Kidney (tissue), 14 donors: ENCODE measurements around the gene SNX15. TPM values are rescaled to one million over a fixed set of nuclear protein-coding genes. Genes with fewer than 3 reads are reported as not detected.
A peak's percentile ranks its signal among the peaks of the same experiment; 100 is the strongest.

Source experiments
- DNase-seq, 5 donors: peaks; one replicate each; pipeline ENCODE4 v3.0.0-alpha.2; 2013 to 2020
- FAIRE-seq: peaks from 2 replicates; lab custom pipeline; 2012; peaks lifted over from hg19 to GRCh38; lab: Jason Lieb, UNC
- H3K27ac ChIP-seq, 2 donors: one replicate each; pipeline ENCODE4 v1.7.0; 2013; ENCODE audit warnings: low read depth in 2 of 2, low read length in 2 of 2, inconsistent platforms in 1 of 2
- H3K27me3 ChIP-seq: one replicate; pipeline ENCODE4 v1.7.1; 2013; ENCODE audit warnings: low read length, inconsistent platforms; ENCODE audit not compliant: control insufficient read depth, insufficient read depth
- H3K36me3 ChIP-seq, 3 donors: one replicate each; pipeline versions ENCODE4 v1.7.0 to v1.7.1; 2013; ENCODE audit warnings: low read length in 3 of 3, control low read depth in 1 of 3, inconsistent platforms in 1 of 3; ENCODE audit not compliant: insufficient read depth in 3 of 3, control insufficient read depth in 2 of 3
- H3K4me1 ChIP-seq, 3 donors: one replicate each; pipeline versions ENCODE4 v1.7.0 to v1.7.1; 2013; ENCODE audit warnings: low read length in 3 of 3, inconsistent platforms in 1 of 3, low read depth in 1 of 3; ENCODE audit not compliant: control insufficient read depth in 2 of 3, insufficient read depth in 2 of 3
- H3K4me3 ChIP-seq, 3 donors: one replicate each; pipeline versions ENCODE4 v1.7.0 to v1.8.1; 2013; ENCODE audit warnings: low read length in 3 of 3, control low read depth in 1 of 3, inconsistent platforms in 1 of 3
- H3K9ac ChIP-seq, 3 donors: one replicate each; pipeline versions ENCODE4 v1.7.0 to v1.7.1; 2013; ENCODE audit warnings: low read length in 3 of 3, control low read depth in 1 of 3, inconsistent platforms in 1 of 3
- H3K9me3 ChIP-seq, 3 donors: one replicate each; pipeline versions ENCODE4 v1.7.0 to v1.7.1; 2013; ENCODE audit warnings: low read length in 3 of 3, control low read depth in 1 of 3, inconsistent platforms in 1 of 3; ENCODE audit not compliant: control insufficient read depth in 2 of 3, insufficient read depth in 1 of 3
- intact Hi-C: fragments of 100-400 bp; cut with DNase I; formaldehyde crosslinking; loops from one replicate; pipeline ENCODE4 v1.11.1; 2022
- polyA plus RNA-seq: library from polyadenylated mRNA; stranded (reverse); fragments of 350-450 nt; fragmentation: Illumina TruSeq; extraction: RNeasy Lipid Tissue Mini Kit (QIAGEN cat#74804); gene quantifications from one replicate; pipeline ENCODE4 v1.2.3, GENCODE V29; 2014; ENCODE audit warnings: low read depth, low replicate concordance; ENCODE audit not compliant: insufficient read depth
- total RNA-seq: library from RNA; stranded (reverse); fragmentation: NEBNext Ultra II Directional; extraction: Animal tissue kit (Norgen Biotek cat#: 25700); gene quantifications from one replicate; pipeline ENCODE4 v1.2.1, GENCODE V29; 2021
- TF ChIP-seq, protein P1 (sequence below): IDR thresholded peaks from 3 replicates; pipeline ENCODE4 v1.5.1; 2012; ENCODE audit warnings: mild to moderate bottlenecking, moderate library complexity, borderline replicate concordance; ENCODE audit not compliant: insufficient read depth; ENCODE audit errors: extremely low read depth
- donor health status: control.
- donor health status: control.
- donor health status: control.
- donor health status: control.
- donor health status: control.
- donor health status: DM: yes; HTN: yes; CAD: no.
- donor health status: Normal renal cell carcinoma (clear cell type).

The SNX15 gene
- total and polyA plus RNA-seq, 2 donors from 2014 or later: 27.7 to 29.6 TPM

DNA sequence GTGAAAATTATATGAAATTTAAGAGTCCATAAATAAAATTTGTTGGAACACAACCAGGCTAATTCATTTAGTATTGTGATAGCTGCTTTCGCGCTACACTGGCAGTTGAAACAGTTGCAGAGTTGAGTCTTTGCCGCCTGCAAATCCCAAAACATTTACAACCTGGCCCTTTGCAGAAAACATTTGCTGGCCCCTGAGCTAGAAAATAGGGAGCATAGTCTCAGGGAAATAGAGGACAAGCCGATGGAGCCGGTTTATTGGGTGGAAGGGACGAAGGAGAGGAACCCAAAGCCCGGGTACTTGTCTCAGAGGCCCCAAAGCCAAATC is 13.2 kb downstream of the SNX15 start:
- Histone ChIP-seq H3K27ac (peak overlapping the region; percentile 71 to 93), H3K36me3 (peaks cover 0 to 13% (median 5%) of the 10 kb centered on the region in 3 donors)
- no peak for FAIRE-seq

DNA sequence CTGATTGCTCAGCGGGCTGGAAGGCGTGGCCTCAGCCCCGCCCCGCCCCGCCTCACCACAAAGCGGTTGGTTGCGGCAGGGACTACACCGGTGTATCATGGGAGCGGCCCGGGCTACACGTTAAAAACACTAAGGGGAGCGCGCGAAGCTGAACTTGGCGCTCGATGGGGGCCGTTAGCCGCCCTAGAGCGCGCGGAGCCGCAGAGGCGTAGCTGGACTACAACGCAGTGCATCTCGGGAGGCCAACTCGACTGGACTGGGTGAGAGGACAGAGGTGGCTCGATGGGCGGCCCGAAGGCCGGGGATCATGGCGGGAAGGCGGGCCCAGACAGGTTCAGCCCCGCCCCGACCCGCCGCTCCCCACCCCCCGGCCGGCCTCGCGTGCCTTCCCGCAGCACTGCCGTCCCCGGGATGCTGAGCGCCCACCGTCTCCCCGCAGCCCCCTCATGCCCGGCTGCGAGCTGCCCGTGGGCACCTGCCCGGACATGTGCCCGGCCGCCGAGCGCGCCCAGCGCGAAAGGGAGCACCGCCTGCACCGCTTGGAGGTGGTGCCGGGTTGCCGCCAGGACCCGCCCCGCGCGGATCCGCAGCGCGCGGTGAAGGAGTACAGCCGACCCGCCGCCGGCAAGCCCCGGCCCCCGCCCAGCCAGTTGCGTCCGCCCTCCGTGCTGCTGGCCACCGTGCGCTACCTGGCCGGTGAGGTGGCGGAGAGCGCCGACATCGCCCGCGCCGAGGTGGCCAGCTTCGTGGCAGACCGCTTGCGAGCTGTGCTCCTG is 13.8 kb downstream of the SNX15 start, which contains the start of gene SAC3D1:
Gene SAC3D1, plus strand, starts transcription at position 364 of the 776 bp plus-strand sequence. Its CDS starts 83 bp downstream, at position 447.
- peaks cover 0 to 3% (median 0%) of the 10 kb centered on the region in 3 donors for H3K4me1 ChIP-seq
- H3K27ac ChIP-seq: peak within 1 kb of the TSS; percentile 71 to 93
- TF ChIP-seq, protein P1, sequence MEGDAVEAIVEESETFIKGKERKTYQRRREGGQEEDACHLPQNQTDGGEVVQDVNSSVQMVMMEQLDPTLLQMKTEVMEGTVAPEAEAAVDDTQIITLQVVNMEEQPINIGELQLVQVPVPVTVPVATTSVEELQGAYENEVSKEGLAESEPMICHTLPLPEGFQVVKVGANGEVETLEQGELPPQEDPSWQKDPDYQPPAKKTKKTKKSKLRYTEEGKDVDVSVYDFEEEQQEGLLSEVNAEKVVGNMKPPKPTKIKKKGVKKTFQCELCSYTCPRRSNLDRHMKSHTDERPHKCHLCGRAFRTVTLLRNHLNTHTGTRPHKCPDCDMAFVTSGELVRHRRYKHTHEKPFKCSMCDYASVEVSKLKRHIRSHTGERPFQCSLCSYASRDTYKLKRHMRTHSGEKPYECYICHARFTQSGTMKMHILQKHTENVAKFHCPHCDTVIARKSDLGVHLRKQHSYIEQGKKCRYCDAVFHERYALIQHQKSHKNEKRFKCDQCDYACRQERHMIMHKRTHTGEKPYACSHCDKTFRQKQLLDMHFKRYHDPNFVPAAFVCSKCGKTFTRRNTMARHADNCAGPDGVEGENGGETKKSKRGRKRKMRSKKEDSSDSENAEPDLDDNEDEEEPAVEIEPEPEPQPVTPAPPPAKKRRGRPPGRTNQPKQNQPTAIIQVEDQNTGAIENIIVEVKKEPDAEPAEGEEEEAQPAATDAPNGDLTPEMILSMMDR: no peak
- DNase-seq: peak; percentile 96 to 98 (median 96)
- FAIRE-seq: no peak
- peak within 1 kb of the TSS in 2 of 3 donors; percentile 42 to 61 for H3K9ac ChIP-seq
- H3K36me3 ChIP-seq: peaks cover 0 to 10% (median 3%) of the 10 kb centered on the region in 3 donors
- no peaks in the 10 kb centered on the region for H3K9me3 ChIP-seq
- intact Hi-C loops: no loop called here
- no peaks in the 10 kb centered on the region for H3K27me3 ChIP-seq
- peak within 1 kb of the TSS; percentile 31 to 73 (median 64) for H3K4me3 ChIP-seq

More for the DNA sequence above, 13.2 kb downstream of the SNX15 start:
- no peaks in the 10 kb centered on the region for H3K9me3 ChIP-seq
- H3K27me3 ChIP-seq: no peaks in the 10 kb centered on the region
- intact Hi-C loops: no loop called here
- H3K4me3 ChIP-seq: peak overlapping the region; percentile 30 to 73 (median 34)
- H3K9ac ChIP-seq: peak overlapping the region in 1 of 3 donors; percentile 61
- H3K4me1 ChIP-seq: peaks cover 0 to 3% (median 0%) of the 10 kb centered on the region in 3 donors
- DNase-seq: no peak
- TF ChIP-seq, protein P1: no peak

DNA sequence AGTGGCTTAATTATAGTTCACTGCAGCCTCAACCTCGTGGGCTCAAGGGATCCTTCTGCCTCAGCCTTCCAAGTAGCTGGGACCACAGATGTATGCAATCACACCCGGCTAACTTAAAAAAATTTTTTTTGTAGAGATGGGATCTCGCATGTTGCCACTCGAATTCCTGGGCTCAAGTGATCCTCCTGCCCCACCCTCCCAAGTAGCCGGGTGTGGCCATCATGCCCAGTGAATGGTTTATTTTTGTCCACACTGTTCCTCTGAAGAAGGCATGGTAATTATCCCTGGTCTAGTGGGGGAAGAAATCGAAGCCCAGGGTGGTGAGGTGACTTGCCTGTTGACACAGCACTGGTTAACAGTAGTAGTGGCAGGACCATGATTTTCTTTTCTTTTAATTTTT is 15.7 kb downstream of the SNX15 start:
- Histone ChIP-seq H3K9ac (no peak overlapping the region), H3K4me1 (peaks cover 0 to 7% (median 0%) of the 10 kb centered on the region in 3 donors), H3K9me3 (no peaks in the 10 kb centered on the region), H3K27me3 (no peaks in the 10 kb centered on the region), H3K27ac (no peak overlapping the region), H3K36me3 (peaks cover 0 to 5% (median 0%) of the 10 kb centered on the region in 3 donors), H3K4me3 (no peak overlapping the region)
- DNase-seq (no peak), FAIRE-seq (no peak)
- TF ChIP-seq, protein P1: no peak
- intact Hi-C loops: no loop called here
